A549 (cell line): Measurements from ENCODE around the gene WFDC12. TPM values are rescaled to one million over a fixed set of nuclear protein-coding genes. Genes with fewer than 3 reads are reported as not detected.
"Not testable (repeated sequence)": the region's sequence is repeated elsewhere in the genome, so short reads cannot be mapped to it uniquely, and the experiment has no call there.

Experiments
- ATAC-seq, 2 experiments: fragments of 200-7000 bp in 1 of 2; fragments of >200 bp in 1 of 2; cut with Nextera tagmentation in 1 of 2; cut with Tn5 transposase in 1 of 2; 3 replicates each; pipeline versions ENCODE4 v1.8.0 to v1.9.1; 2018 to 2020; ENCODE audit warnings: mild to moderate bottlenecking in 1 of 2, moderate library complexity in 1 of 2
- CTCF ChIA-PET: fragments of 300-600 bp; sonication (Branson Sonifier 250); formaldehyde crosslinking; extraction: SDS; loops from one replicate; lab custom pipeline; 2021; ENCODE audit warnings: antibody characterized with exemption, inconsistent platforms; lab: Yijun Ruan, JAX
- POLR2A ChIA-PET: fragments of 350-600 bp; formaldehyde crosslinking; extraction: SDS; loops from one replicate; lab custom pipeline; 2021; ENCODE audit warnings: antibody characterized with exemption, inconsistent platforms; lab: Yijun Ruan, JAX
- DNase-seq, 2 experiments: peaks; one replicate each; pipeline versions ENCODE4 v3.0.0 to v3.0.0-alpha.2; 2011 to 2016; ENCODE audit warnings: low read depth in 1 of 2, low spot score in 1 of 2
- FAIRE-seq: peaks from 2 replicates; lab custom pipeline; 2011; peaks lifted over from hg19 to GRCh38; lab: Jason Lieb, UNC
- H3K27ac ChIP-seq, 2 experiments: fragments of >200 bp; sonication (Bioruptor Twin); formaldehyde crosslinking; 3 replicates each; pipeline ENCODE4 v1.5.1; 2016 to 2017
- H3K4me1 ChIP-seq: fragments of >200 bp; sonication (Bioruptor Twin); formaldehyde crosslinking; 3 replicates; pipeline ENCODE4 v1.6.1; 2016
- H3K4me2 ChIP-seq: fragments of >200 bp; sonication (Bioruptor Twin); formaldehyde crosslinking; 3 replicates; pipeline ENCODE4 v1.6.1; 2016
- H3K4me3 ChIP-seq: fragments of >200 bp; sonication (Bioruptor Twin); formaldehyde crosslinking; 3 replicates; pipeline ENCODE4 v1.5.1; 2016
- H3K9me3 ChIP-seq: fragments of >200 bp; sonication (Bioruptor Twin); formaldehyde crosslinking; 3 replicates; pipeline ENCODE4 v1.6.1; 2016
- BHLHE40 ChIP-seq: IDR thresholded peaks from 2 replicates; pipeline ENCODE4 v1.6.1; 2012; ENCODE audit warnings: low read depth, low read length, inconsistent platforms
- CBX8 ChIP-seq: fragments of 200-600 bp; sonication (generic); IDR thresholded peaks from 2 replicates; pipeline ENCODE4 v1.6.1; 2016
- CHD4 ChIP-seq: fragments of 200-600 bp; sonication (generic); IDR thresholded peaks from 2 replicates; pipeline ENCODE4 v1.6.1; 2016; ENCODE audit warnings: antibody characterized with exemption, mild to moderate bottlenecking, borderline replicate concordance
- FOXS1 ChIP-seq: fragments of 250-450 bp; sonication (Bioruptor Pico); IDR thresholded peaks from 2 replicates; pipeline ENCODE4 v1.5.0; 2020; ENCODE audit warnings: mild to moderate bottlenecking, moderate library complexity
- HDAC2 ChIP-seq: fragments of 200-600 bp; sonication (generic); IDR thresholded peaks from 2 replicates; pipeline ENCODE4 v1.6.1; 2016
- HES2 ChIP-seq: fragments of >200 bp; sonication (Bioruptor Twin); formaldehyde crosslinking; IDR thresholded peaks from 2 replicates; pipeline ENCODE4 v1.6.1; 2016
- HEYL ChIP-seq: fragments of 250-450 bp; sonication (Bioruptor Pico); IDR thresholded peaks from 2 replicates; pipeline ENCODE4 v1.8.0; 2021; ENCODE audit warnings: mild to moderate bottlenecking, moderate library complexity
- HOXA7 ChIP-seq: fragments of 250-450 bp; sonication (Bioruptor Pico); IDR thresholded peaks from 2 replicates; pipeline ENCODE4 v1.5.0; 2020; ENCODE audit warnings: mild to moderate bottlenecking, moderate library complexity
- JUN ChIP-seq, 2 experiments: fragments of >200 bp; sonication (Bioruptor Twin); formaldehyde crosslinking; IDR thresholded peaks; 2 replicates in 1 of 2; 3 replicates in 1 of 2; pipeline ENCODE4 v1.6.1; 2016 to 2017
- JUNB ChIP-seq: fragments of >200 bp; sonication (Bioruptor Twin); formaldehyde crosslinking; IDR thresholded peaks from 2 replicates; pipeline ENCODE4 v1.6.1; 2016
- MAFK ChIP-seq: fragments of 450-650 bp; IDR thresholded peaks from 2 replicates; pipeline ENCODE4 v1.6.1; 2014; ENCODE audit not compliant: partially characterized antibody
- MAX ChIP-seq: IDR thresholded peaks from 2 replicates; pipeline ENCODE4 v1.6.1; 2012
- NPAS2 ChIP-seq: fragments of 250-450 bp; sonication (Bioruptor Pico); IDR thresholded peaks from 2 replicates; pipeline ENCODE4 v1.8.0; 2022; ENCODE audit warnings: mild to moderate bottlenecking, moderate library complexity, borderline replicate concordance
- RAD21 ChIP-seq, 2 experiments: fragments of >200 bp in 1 of 2; sonication (Bioruptor Twin) in 1 of 2; formaldehyde crosslinking in 1 of 2; IDR thresholded peaks in 1 of 2; conservative IDR thresholded peaks in 1 of 2; 2 replicates in 1 of 2; 3 replicates in 1 of 2; pipeline ENCODE4 v1.6.1; 2012 to 2018; ENCODE audit warnings: inconsistent platforms in 1 of 2
- RARB ChIP-seq: fragments of 250-450 bp; sonication (Bioruptor Pico); IDR thresholded peaks from 2 replicates; pipeline ENCODE4 v1.8.0; 2021; ENCODE audit warnings: mild to moderate bottlenecking, moderate library complexity
- RFX5 ChIP-seq: fragments of 450-650 bp; IDR thresholded peaks from 2 replicates; pipeline ENCODE4 v1.7.1; 2014; ENCODE audit warnings: antibody characterized with exemption, mild to moderate bottlenecking, moderate library complexity
- RNF2 ChIP-seq: fragments of 200-600 bp; sonication (generic); IDR thresholded peaks from 2 replicates; pipeline ENCODE4 v1.6.1; 2016; ENCODE audit warnings: low read depth, mild to moderate bottlenecking, antibody characterized with exemption, moderate library complexity, borderline replicate concordance
- SMC3 ChIP-seq: fragments of >200 bp; sonication (Bioruptor Twin); formaldehyde crosslinking; IDR thresholded peaks from 3 replicates; pipeline ENCODE4 v1.6.1; 2018; ENCODE audit warnings: inconsistent platforms
- TP53 ChIP-seq: fragments of 250-450 bp; sonication (Bioruptor Pico); IDR thresholded peaks from 2 replicates; pipeline ENCODE4 v1.5.0; 2021; ENCODE audit warnings: mild to moderate bottlenecking, moderate library complexity
- ZNF302 ChIP-seq: fragments of 250-450 bp; sonication (Bioruptor Pico); IDR thresholded peaks from 2 replicates; pipeline ENCODE4 v1.9.0; 2021; ENCODE audit warnings: inconsistent platforms, mild to moderate bottlenecking, moderate library complexity
- ZSCAN20 ChIP-seq: fragments of 250-450 bp; sonication (Bioruptor Pico); IDR thresholded peaks from 2 replicates; pipeline ENCODE4 v1.8.0; 2022; ENCODE audit warnings: mild to moderate bottlenecking, moderate library complexity
- WGBS: methylation state at CpG from one replicate; pipeline ENCODE4 v1.1.6; 2017; ENCODE audit errors: missing lambda C conversion rate; 5-methylcytosine and 5-hydroxymethylcytosine counted together
- polyA plus RNA-seq, 4 experiments: library from polyadenylated mRNA; depleted of rRNA in 3 of 4; stranded (reverse); fragments of >200 nt; fragmentation: RNase III in 1 of 4; extraction: RNeasy Plus Mini Kit Qiagen cat#74134 plus additional on column Dnase treatment in 1 of 4; gene quantifications; 2 replicates in 3 of 4; 3 replicates in 1 of 4; pipeline ENCODE4 v1.2.3, GENCODE V29; 2011 to 2017

The WFDC12 gene
- polyA plus RNA-seq, 2 of the 4 experiments (the other 2 are of a cell fraction): not detected

- TF ChIP-seq CHD4: no peak
- TF ChIP-seq HOXA7 (CRISPR knock-in tag): no peak
- TF ChIP-seq TP53 (CRISPR knock-in tag): no peak
Observed at GRCh38 chr20:45164906-45165305, 40.6 kb upstream of the WFDC12 start (continued).

DNA sequence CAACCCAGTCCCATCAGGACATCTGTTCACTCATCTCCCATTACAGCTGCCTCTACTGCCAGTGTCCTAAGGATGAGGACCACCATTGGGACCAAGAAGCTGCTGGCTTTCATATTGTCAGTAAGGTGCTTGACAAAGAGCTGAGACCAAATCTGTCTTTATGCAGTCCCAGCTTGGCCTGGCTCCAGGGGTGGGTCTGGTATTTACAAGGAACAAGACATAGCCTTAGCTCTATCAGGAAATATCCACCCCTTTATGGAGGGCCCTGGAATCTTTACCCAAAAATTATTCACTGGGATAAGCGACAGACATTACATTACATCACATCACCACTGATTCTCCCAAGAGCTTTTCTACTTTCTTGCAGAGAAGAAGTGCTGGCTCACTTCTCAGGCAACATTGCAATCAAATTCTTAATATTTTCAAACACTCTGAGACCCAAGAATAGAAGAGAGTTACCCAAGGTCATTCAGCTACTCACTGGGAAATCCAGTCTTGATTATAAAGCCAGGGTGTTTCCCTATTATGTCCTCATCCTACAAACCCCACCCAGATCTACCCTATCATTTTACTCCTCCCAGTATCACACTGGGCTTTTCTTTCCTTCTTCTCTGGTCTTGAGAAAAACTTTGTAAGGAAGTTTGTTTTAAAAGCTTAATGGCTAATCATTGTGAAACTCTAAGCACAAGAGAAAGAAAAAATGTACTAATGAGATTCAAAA, 39.0 kb upstream of the WFDC12 start:
- no peak for FAIRE-seq
- CTCF ChIA-PET: interaction anchor here (1.0 to 1.8 kb wide), 3 partner anchors 23 to 130 kb away, joined by 3 to 8 read pairs (median 3); no protein-coding TSS in a partner anchor

DNA sequence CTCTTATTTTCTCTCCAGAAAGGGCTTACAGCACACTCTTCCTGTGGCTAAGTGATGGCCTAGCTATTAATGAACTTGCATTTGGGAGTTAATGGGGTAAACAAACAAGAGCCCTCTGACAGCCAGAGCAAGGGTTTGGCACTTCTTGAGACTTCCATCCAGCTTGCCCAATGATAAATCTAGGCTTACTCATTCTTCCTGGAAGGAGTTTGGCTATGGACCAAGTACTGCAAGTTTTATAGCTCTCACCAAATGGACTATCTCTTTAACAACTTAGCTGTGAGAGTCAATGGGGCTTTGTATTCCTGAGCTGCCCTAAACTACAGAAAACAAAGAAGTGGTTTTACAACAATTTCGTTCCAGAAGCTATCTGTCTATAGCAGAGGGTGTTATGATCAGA, 33.7 kb upstream of the WFDC12 start:
- WGBS: 0% methylated on average over 1 of the region's 1 CpG
- no peak for FAIRE-seq
- TF ChIP-seq CBX8 (no peak), RAD21 (conservative IDR thresholded peaks at IDR 0.05 in 1 of 2, IDR thresholded peaks at IDR 0.05 in 1 of 2) (no peak), FOXS1 (CRISPR knock-in tag) (no peak), ZNF302 (no peak), RARB (CRISPR knock-in tag) (no peak), JUNB (no peak), NPAS2 (CRISPR knock-in tag) (no peak), HDAC2 (no peak), HEYL (no peak), MAX (no peak), HES2 (no peak), RNF2 (no peak), SMC3 (no peak)
- CTCF ChIA-PET: interaction anchor here (0.6 to 1.5 kb wide), 2 partner anchors 13 to 28 kb away, joined by 3 to 4 read pairs; no protein-coding TSS in a partner anchor
- DNase-seq: peak in 1 of 2 experiments; percentile 16
- ATAC-seq: no peak
- Histone ChIP-seq H3K9me3 (no peaks in the 10 kb centered on the region), H3K4me1 (no peaks in the 10 kb centered on the region), H3K27ac (no peak overlapping the region), H3K4me3 (no peak overlapping the region), H3K4me2 (no peak overlapping the region)
- POLR2A ChIA-PET: no interaction called here

More for the DNA sequence above, 39.0 kb upstream of the WFDC12 start:
- DNase-seq: no peak
- Histone ChIP-seq H3K9me3 (0 out of 3 replicates have a peak, but pooled peaks cover 3% of the 10 kb centered on the region), H3K4me2 (no peak overlapping the region), H3K4me1 (no peaks in the 10 kb centered on the region), H3K4me3 (no peak overlapping the region), H3K27ac (no peak overlapping the region)
- WGBS: 0% methylated on average over 1 of the region's 1 CpG
- no peak for ATAC-seq
- no peak for TF ChIP-seq NPAS2 (CRISPR knock-in tag)
- no peak for TF ChIP-seq RFX5
- POLR2A ChIA-PET: no interaction called here

DNA sequence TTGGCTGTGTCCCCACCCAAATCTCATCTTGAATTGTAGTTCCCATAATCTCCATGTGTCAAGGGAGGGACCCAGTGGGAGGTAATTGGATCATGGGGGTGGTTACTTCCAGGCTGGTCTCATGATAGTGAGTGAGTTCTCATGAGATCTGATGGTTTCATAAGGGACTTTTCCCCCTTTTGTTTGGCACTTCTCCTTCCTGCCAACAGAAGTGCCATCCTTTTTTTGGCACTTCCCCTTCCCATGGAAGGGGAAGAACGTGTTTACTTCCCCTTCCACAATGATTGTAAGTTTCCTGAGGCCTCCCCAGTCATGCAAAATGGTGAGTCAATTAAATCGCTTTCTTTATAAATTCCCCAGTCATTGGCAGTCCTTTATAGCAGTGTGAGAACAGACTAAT, 32.4 kb upstream of the WFDC12 start:
- no peaks in the 10 kb centered on the region for H3K9me3 ChIP-seq
- FAIRE-seq (no peak), ATAC-seq (no peak)
- no peak overlapping the region for H3K4me3 ChIP-seq
- TF ChIP-seq BHLHE40 (no peak), ZSCAN20 (CRISPR knock-in tag) (no peak), MAFK (no peak), JUN (IDR thresholded peaks at IDR 0.05) (no peak), NPAS2 (CRISPR knock-in tag) (no peak)
- TF ChIP-seq, all 56 proteins: peak for 0
- POLR2A ChIA-PET: no interaction called here
- 0% methylated on average over 2 of the region's 2 CpGs for WGBS
- Histone ChIP-seq H3K4me2 (no peak overlapping the region), H3K4me1 (no peaks in the 10 kb centered on the region), H3K27ac (no peak overlapping the region)
- DNase-seq: no peak
- CTCF ChIA-PET: interaction anchor here (1.5 kb wide), 1 partner anchor 27 kb away, joined by 4 read pairs; no protein-coding TSS in a partner anchor

GRCh38 chr20:45154794-45155193, 30.5 kb upstream of the WFDC12 start:
- CTCF ChIA-PET: interaction anchor here (1.8 kb wide), 1 partner anchor 12 kb away, joined by 4 read pairs; no protein-coding TSS in a partner anchor

More at GRCh38 chr20:45154794-45155193, 30.5 kb upstream of the WFDC12 start:
- H3K4me1 ChIP-seq, H3K27ac ChIP-seq, FAIRE-seq, POLR2A ChIA-PET, DNase-seq, H3K4me2 ChIP-seq, ATAC-seq, H3K9me3 ChIP-seq, H3K4me3 ChIP-seq: not testable (repeated sequence)
- 4% methylated on average over 1 of the region's 1 CpG for WGBS
